GM12878 (cell line): Measurements from ENCODE around the gene CENPC. TPM values are rescaled to one million over a fixed set of nuclear protein-coding genes. Genes with fewer than 3 reads are reported as not detected.

Experiments used
- ATAC-seq: fragments of 200-7000 bp; cut with Tn5 transposase; 3 replicates; pipeline ENCODE4 v1.9.1; 2020; ENCODE audit warnings: mild to moderate bottlenecking, moderate library complexity
- BruUV-seq: library from RNA; stranded (reverse); fragments of 400-500 nt; replicated peaks from 2 replicates; lab custom pipeline; 2021; lab: Mats Ljungman, UMichigan
- CTCF ChIA-PET: fragments of 300-600 bp; sonication (Branson Sonifier 250); formaldehyde crosslinking; extraction: SDS; loops from one replicate; lab custom pipeline; 2021; ENCODE audit warnings: inconsistent platforms; lab: Yijun Ruan, JAX
- POLR2A ChIA-PET: fragments of 350-600 bp; formaldehyde crosslinking; extraction: SDS; loops from one replicate; lab custom pipeline; 2021; ENCODE audit warnings: inconsistent platforms; lab: Charles Lee
- RAD21 ChIA-PET: fragments of 300-600 bp; sonication (Branson Sonifier 250); formaldehyde crosslinking; loops from one replicate; lab custom pipeline; 2023; ENCODE audit warnings: antibody characterized with exemption; ENCODE audit not compliant: unreplicated experiment; lab: Charles Lee
- SMC1A ChIA-PET: fragments of 300-600 bp; sonication (Branson Sonifier 250); formaldehyde crosslinking; loops from one replicate; lab custom pipeline; 2023; ENCODE audit not compliant: unreplicated experiment, uncharacterized antibody; lab: Charles Lee
- DNase-seq: peaks from one replicate; pipeline ENCODE4 v3.0.0-alpha.2; 2011; ENCODE audit warnings: low read depth, low spot score
- FAIRE-seq: peaks from 3 replicates; lab custom pipeline; 2011; peaks lifted over from hg19 to GRCh38; lab: Jason Lieb, UNC
- H2AFZ ChIP-seq: 2 replicates; pipeline ENCODE4 v1.6.0; 2011; ENCODE audit warnings: low read depth, low read length, control low read depth; ENCODE audit not compliant: control insufficient read depth
- H3K27ac ChIP-seq: 2 replicates; pipeline ENCODE4 v1.5.1; 2011; ENCODE audit warnings: control low read depth; ENCODE audit not compliant: control insufficient read depth, insufficient read depth
- H3K27me3 ChIP-seq, 2 experiments: replicated peaks in 1 of 2; 2 replicates each; pipeline versions ENCODE4 v1.6.0 to v1.6.1; 2011; ENCODE audit warnings: low read length in 1 of 2; ENCODE audit not compliant: control insufficient read depth in 2 of 2, insufficient read depth in 2 of 2
- H3K36me3 ChIP-seq, 2 experiments: 2 replicates each; pipeline ENCODE4 v1.5.1; 2011; ENCODE audit warnings: low read length in 1 of 2; ENCODE audit not compliant: control insufficient read depth in 2 of 2, insufficient read depth in 2 of 2
- H3K4me1 ChIP-seq: 2 replicates; pipeline ENCODE4 v1.6.1; 2011; ENCODE audit warnings: mild to moderate bottlenecking, low read length, moderate library complexity, mixed read lengths; ENCODE audit not compliant: control insufficient read depth, insufficient read depth
- H3K4me2 ChIP-seq: 2 replicates; pipeline ENCODE4 v1.6.0; 2011; ENCODE audit warnings: control low read depth; ENCODE audit not compliant: control insufficient read depth, insufficient read depth
- H3K4me3 ChIP-seq: fragments of 200-600 bp; sonication (generic); 2 replicates; pipeline ENCODE4 v1.5.1; 2016
- H3K79me2 ChIP-seq: 2 replicates; pipeline ENCODE4 v1.6.0; 2011; ENCODE audit warnings: low read length; ENCODE audit not compliant: control insufficient read depth, insufficient read depth
- H3K9ac ChIP-seq: 2 replicates; pipeline ENCODE4 v1.8.0; 2011; ENCODE audit warnings: low read length, control low read depth, mixed read lengths; ENCODE audit not compliant: control insufficient read depth, insufficient read depth
- H3K9me3 ChIP-seq: replicated peaks from 3 replicates; pipeline ENCODE4 v1.5.1; 2011; ENCODE audit warnings: mild to moderate bottlenecking, low read length; ENCODE audit not compliant: control insufficient read depth, insufficient read depth
- H4K20me1 ChIP-seq: 2 replicates; pipeline ENCODE4 v1.6.0; 2011; ENCODE audit not compliant: control insufficient read depth, insufficient read depth
- BHLHE40 ChIP-seq, 2 experiments: fragments of 450-650 bp in 1 of 2; IDR thresholded peaks; 2 replicates each; pipeline ENCODE4 v1.6.1; 2011 to 2017; ENCODE audit warnings: low read depth in 2 of 2, borderline replicate concordance in 1 of 2, improper control_type of control experiment in 1 of 2, low read length in 1 of 2, mild to moderate bottlenecking in 1 of 2
- E2F4 ChIP-seq: IDR thresholded peaks from 2 replicates; pipeline ENCODE4 v1.6.1; 2012; ENCODE audit warnings: low read depth, low read length, improper control_type of control experiment
- E2F8 ChIP-seq: fragments of 450-650 bp; IDR thresholded peaks from 2 replicates; pipeline ENCODE4 v1.6.1; 2018; ENCODE audit warnings: mild to moderate bottlenecking, low read depth, moderate library complexity; ENCODE audit not compliant: partially characterized antibody
- EP300 ChIP-seq, 2 experiments: fragments of 150-350 bp in 1 of 2; IDR thresholded peaks; 2 replicates each; pipeline ENCODE4 v1.6.1; 2011 to 2012; ENCODE audit warnings: low read depth in 2 of 2, low read length in 2 of 2, borderline replicate concordance in 1 of 2, improper control_type of control experiment in 1 of 2, inconsistent platforms in 1 of 2; ENCODE audit not compliant: control insufficient read depth in 1 of 2
- HDAC6 ChIP-seq: fragments of 200-600 bp; sonication (generic); IDR thresholded peaks from one replicate; pipeline ENCODE4 v1.8.0; 2017; ENCODE audit warnings: antibody characterized with exemption; ENCODE audit not compliant: unreplicated experiment
- MEF2B ChIP-seq: fragments of 450-650 bp; IDR thresholded peaks from 2 replicates; pipeline ENCODE4 v1.6.1; 2018; ENCODE audit warnings: mild to moderate bottlenecking, moderate library complexity; ENCODE audit not compliant: partially characterized antibody, poor library complexity, severe bottlenecking
- RELA ChIP-seq: fragments of 450-650 bp; IDR thresholded peaks from 2 replicates; pipeline ENCODE4 v1.8.0; 2014; ENCODE audit warnings: borderline replicate concordance; ENCODE audit not compliant: partially characterized antibody
- REST ChIP-seq: IDR thresholded peaks from 2 replicates; pipeline ENCODE4 v1.6.1; 2012; ENCODE audit warnings: mild to moderate bottlenecking, low read depth, low read length
- SMC3 ChIP-seq: IDR thresholded peaks from 2 replicates; pipeline ENCODE4 v1.6.1; 2011; ENCODE audit warnings: low read length, improper control_type of control experiment, borderline replicate concordance
- ZBTB40 ChIP-seq: fragments of 450-650 bp; IDR thresholded peaks from 2 replicates; pipeline ENCODE4 v1.6.1; 2016; ENCODE audit warnings: mild to moderate bottlenecking, moderate library complexity, borderline replicate concordance
- in situ Hi-C: fragments of 300-500 bp; cut with MboI; formaldehyde crosslinking; loops from 9 replicates; pipeline ENCODE4 v1.14.3; 2018; ENCODE audit warnings: mixed read lengths
- intact Hi-C: fragments of 100-400 bp; cut with micrococcal nuclease; formaldehyde crosslinking; loops from one replicate; pipeline ENCODE4 v1.14.2; 2022; ENCODE audit not compliant: unreplicated experiment
- polyA plus RNA-seq, 11 experiments: library from polyadenylated mRNA; depleted of rRNA in 4 of 11; unstranded in 6 of 11; stranded (reverse) in 5 of 11; fragments of >200 nt; fragmentation: Nextera tagmentation in 4 of 11; fragmentation: Illumina TruSeq in 1 of 11; extraction: Ambion mirVana in 4 of 11; extraction: Trizol in 1 of 11; gene quantifications; 1 replicate in 1 of 11; 2 replicates in 10 of 11; pipeline versions ENCODE4 v1.2.1 to v1.2.3, GENCODE V29; 2011 to 2016; ENCODE audit warnings: inconsistent platforms in 2 of 11, missing spikeins in 2 of 11, low read depth in 1 of 11
- total RNA-seq, 4 experiments: library from RNA; depleted of rRNA in 3 of 4; stranded (reverse); fragments of >200 nt in 3 of 4; fragmentation: Illumina TruSeq in 1 of 4; extraction: Trizol in 1 of 4; gene quantifications; 2 replicates each; pipeline versions ENCODE4 v1.2.1 to v1.2.3, GENCODE V29; 2013 to 2021

Gene CENPC
- total and polyA plus RNA-seq, 10 of the 15 experiments (the other 5 are each of a cell fraction or from before 2014, with no cell fraction given) = 13.1 to 34.9 (median 20.3) TPM

- TF ChIP-seq REST (no peak), EP300 (IDR thresholded peaks at IDR 0.05; ENCODE audit: borderline replicate concordance in 1 of 2, control insufficient read depth in 1 of 2, low read depth in 2 of 2, low read length in 2 of 2) (no peak), BHLHE40 (IDR thresholded peaks at IDR 0.05; ENCODE audit: borderline replicate concordance in 1 of 2, low read depth in 2 of 2, low read length in 1 of 2) (no peak), E2F4 (no peak)
Measured at GRCh38 chr4:67451464-67451863, 93.8 kb downstream of the CENPC start (continued).

- no peak for ATAC-seq
- no peaks in the 10 kb centered on the region for H3K27me3 ChIP-seq
- BruUV-seq = no TSS peak
- TF ChIP-seq RELA (no peak), ZBTB40 (no peak), SMC3 (no peak), HDAC6 (no peak), E2F8 (no peak), MEF2B (no peak)
Measured at GRCh38 chr4:67448621-67449020, 96.7 kb downstream of the CENPC start.

More at GRCh38 chr4:67448621-67449020, 96.7 kb downstream of the CENPC start:
- intact Hi-C loops (no loop called here), in situ Hi-C loops (no loop called here)
- Histone ChIP-seq H3K4me1 (no peaks in the 10 kb centered on the region), H3K9ac (no peak overlapping the region), H3K79me2 (no peaks in the 10 kb centered on the region), H3K4me3 (no peak overlapping the region), H3K9me3 (no peaks in the 10 kb centered on the region), H3K36me3 (no peaks in the 10 kb centered on the region), H3K27ac (no peak overlapping the region), H2AFZ (no peak overlapping the region), H4K20me1 (no peaks in the 10 kb centered on the region), H3K4me2 (no peak overlapping the region)
- ChIA-PET RAD21 (no interaction called here), CTCF (no interaction called here), POLR2A (no interaction called here), SMC1A (no interaction called here)
- FAIRE-seq (no peak), DNase-seq (no peak)
